Measurements from ENCODE around the gene SYT8.
A peak's percentile ranks its signal among the peaks of the same experiment; 100 is the strongest.

SYT8 gene

DNA sequence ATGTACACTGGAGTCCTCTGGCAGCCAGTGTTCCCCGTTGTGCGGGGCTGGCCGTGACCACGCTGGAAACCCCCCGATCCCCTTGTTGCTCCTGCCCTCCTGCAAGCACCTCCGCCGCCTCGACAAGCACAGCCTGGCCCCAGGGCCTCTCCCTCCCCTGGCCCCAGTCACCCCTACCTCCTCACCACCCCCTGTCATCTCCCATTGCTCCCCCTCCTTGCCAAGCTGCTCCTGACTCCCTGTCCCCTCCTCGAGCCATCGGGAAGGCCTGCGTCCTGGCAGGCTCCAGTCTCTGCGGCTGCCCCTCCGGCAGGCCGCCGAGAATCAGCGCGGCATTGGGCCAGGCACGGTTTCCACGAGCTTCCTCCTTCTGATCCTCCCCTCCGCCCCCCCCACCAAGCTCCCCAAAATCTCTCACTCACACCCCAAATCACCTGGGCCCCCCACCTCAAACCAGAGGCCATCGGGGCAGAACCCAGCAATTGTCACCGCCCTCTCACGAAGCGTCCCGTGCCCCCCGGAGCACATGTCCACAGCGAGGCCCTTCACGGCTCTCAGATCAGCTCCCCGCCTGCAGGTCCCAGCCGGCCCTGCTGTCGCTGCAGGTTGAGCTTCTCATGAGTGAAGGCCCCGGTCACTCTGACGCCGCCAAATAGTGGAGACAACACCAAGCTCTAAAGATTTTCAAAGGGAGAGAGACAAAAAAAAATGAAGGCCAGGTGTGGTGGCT is 12.4 kb downstream of the SYT8 start:
- DNase-seq: no peak

DNA sequence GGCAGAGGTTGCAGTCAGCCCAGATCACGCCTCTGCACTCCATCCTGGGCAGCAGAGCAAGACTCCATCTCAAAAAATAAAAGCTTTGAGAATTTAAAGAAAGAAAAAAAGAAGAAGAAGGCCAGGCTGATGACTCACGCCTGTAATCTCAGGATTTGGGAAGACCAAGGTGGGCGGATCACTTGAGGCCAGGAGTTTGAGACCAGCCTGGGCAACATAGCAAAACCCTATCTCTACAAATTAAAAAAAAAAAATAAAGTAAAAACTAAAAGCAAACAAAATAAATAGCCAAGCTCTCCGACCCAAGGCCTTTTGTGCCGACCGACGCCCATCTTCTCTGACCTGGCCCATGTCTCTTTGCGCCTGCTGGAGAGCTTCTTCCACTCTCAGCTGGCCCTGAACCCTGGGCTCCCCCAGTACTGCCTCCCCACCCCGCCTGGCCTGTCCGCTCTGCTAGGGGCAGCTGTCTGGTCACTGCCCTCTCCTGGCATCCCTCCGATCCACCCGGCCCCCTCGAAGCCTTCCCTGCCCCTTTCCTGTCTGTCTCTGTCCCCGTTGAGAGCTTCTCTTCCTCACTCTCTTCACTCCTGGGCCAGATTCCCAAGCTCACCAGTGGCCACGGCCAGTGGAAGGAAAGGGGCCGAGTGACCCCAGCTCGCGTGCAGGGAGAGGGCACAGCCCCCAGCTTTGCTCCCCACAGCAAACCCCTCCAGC is 13.3 kb downstream of the SYT8 start:
- no peak for DNase-seq

DNA sequence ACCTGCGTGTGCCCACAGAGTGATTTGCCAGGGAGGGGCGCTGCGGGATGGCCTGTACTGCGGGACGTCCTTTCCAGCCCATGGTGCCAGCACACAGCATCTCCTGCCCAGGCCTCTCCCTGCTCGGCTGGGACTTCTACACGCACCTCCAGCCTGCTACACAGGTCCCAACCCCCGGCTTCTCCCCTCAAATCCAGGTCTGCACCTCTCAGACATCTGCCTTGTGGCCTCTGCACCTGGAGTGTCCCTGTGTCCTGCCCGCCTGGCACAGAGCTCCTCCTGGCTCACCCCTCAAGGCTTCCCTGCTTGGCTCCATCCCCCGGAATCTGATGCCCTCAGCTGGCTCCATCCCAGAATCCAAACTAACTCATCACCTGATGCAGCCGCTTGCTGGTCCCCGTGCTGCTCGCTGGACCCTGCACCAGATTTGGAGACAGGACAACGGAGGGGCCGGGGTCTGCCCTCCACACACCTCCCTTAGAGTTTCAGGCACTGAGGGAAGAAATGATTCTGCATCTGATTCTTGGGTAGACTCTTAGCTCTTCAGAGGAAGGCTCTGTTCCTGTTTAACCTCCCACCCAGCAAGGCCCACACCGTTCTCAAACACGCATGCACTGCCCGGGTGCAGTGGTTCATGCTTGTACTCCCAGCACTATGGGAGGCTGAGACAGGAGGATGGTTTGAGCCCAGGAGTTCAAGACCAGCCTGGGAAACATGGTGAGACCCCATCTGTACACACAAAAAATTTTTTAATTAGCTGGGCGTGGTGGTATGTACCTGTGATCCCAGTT is 14.0 kb downstream of the SYT8 start:
- DNase-seq: no peak

DNA sequence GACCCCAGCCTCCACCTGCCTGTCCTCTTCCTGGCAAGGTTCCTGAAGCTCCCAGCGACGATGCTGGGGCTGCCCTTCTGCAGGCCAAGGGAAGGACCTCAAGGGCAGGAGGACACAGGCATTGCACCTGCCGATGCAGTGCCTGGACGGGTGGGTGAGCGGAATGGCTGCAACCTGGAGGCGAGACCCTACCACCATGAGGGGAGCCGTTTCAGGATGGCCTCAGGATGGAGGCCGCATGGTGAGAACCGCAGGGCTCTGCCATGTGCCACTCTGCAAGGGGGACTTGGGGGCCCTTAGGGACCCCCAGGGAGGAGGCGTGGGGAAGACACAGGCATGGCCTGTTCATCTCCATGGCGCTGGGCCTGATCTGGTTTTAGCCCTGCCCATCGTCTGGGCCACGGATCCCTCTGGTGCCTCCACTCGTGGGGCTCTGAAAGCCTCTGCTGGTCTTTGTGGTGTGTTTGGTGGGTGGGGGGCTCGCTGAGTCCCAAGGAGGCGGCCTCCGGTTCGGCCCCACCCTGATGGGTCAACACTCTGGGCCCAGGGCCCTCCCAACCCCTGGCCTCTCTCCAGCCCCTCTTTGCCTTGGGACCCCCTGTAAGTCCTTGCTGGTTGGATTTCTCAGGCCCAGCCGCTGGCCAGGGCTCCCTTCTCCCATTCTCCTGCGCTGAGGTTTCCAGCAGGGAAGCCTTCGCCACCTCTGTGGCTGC is 16.8 kb downstream of the SYT8 start:
- no peak for DNase-seq

DNA sequence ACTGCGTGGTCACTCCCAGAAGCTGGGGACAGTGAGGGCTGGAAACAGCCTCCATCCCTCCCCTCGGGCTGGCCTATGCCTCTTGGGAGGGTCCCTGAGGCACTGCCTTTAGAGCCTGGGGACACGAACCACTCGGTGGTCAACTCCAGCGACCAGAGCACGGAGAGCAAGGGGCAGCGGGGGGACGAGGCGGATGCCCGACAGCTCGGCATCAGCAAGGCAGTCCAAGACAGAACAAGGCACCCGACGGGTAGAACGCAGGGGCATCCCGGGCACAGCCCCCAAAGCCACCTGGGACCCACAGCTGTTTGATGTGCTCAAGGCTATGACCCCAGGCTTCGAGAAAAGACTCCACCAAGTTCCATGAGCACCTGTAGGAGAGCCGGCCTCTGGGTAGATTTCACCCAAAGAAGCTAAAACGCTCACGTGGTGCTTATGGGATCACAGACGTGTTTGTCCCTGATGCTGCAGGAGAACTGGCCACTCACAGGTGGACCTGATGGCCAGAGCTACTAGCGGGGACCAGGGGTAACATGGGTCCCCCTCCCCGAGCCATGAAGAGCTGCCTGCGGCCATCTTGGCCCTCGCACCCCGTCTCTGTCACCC is 17.6 kb downstream of the SYT8 start:
- DNase-seq: no peak

DNA sequence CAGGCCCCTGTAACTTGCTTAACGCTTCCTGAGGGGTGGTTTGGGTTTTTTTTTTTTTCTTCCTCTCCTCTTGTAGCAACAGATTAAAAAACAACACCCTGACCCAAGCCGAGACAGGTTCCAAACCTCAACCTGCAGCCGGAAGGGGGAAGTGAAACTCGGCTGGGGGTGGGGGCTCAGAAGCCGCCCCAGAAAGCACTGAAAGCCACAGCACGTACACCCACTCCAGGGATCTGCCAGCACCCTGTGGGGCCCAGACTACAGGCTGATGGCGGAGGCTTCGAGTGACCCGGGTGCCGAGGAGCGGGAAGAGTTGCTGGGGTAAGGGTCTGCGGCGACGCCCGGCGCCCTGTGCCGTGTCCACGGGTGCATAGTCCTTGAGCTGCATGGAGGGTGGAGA is 18.1 kb downstream of the SYT8 start, which contains the start of gene LSP1:
TSS of gene LSP1 (plus strand) at position 208 of the 400 bp plus-strand sequence. CDS start at position 269, 61 bp downstream.
- DNase-seq: peak; percentile 40 to 86 (median 68)

DNA sequence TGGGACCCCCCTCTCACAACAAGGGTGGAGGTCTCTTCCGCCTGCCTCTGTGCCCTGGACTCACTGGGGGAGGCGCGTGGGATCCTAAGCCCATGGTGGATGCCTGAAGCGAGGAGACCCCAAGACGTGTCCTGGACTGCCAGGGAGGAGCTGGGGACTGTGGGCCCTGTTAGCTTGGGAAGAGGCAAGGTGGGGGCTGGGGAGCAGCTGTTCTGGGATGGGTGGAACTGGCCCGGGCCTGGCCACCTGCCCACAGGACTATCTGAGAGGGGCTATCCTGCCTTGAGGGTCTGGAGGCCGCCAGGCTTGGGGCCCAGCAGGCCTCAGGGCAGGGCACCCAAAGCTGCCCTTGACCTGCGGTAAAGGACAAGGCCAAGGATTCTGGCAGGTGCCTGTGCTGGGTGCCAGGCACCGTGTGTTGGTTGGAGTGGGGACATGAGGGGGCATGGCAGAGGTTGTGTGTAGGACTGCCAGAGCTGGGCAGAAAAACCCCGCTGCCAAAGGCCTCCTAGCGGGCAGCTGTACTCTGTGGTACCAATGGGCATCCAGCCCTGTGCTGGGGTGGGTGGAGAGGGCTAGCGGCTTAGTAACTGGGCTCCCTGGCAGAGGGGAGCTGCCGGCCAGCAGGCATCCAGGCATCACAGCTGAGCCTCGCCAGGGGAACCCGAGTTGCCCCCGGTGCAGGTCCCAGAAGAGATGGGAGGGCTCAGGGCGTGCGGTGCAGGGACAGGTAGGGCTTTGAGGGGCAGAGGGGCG is 18.8 kb downstream of the SYT8 start:
- DNase-seq: no peak

DNA sequence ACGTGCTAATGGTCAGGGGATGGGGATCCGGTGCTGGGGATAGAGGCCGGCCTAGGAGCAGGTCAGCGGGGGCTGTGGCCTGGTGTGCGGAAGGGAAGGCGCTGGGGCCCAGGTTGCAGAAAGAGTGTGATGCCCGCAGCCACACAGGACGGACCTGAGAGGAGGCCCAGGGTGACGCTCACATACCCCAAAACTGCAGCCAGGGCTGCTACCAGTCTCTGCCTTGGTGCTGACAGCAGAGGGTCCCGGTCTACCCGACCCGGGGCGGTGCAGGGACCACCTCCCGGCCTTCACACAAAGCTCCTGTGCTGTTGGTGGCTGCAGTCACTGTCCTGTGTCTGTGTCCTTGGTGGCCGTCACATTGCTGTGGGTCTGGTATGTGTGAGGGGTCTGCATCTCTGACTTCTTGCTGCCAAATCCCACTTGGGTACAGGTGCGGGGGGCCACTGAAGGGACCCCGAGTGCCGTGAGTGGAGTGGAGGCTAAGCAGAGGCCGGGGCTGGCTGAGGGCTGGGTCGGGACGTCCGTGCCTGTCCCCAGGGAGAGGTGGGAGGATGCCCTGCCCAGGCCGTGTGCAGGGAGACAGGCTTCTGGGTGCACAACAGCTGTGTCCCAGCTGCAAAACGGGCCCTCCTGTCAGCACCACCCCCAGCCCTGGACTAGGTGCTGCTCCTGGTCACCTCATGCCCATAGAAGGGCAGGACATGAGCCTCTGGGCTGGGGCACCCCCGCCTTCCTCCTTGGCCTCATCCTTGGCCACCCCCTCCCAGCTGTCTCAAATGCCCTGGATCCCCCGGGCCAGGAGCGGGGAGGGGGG is 19.6 kb downstream of the SYT8 start:
- no peak for DNase-seq

DNA sequence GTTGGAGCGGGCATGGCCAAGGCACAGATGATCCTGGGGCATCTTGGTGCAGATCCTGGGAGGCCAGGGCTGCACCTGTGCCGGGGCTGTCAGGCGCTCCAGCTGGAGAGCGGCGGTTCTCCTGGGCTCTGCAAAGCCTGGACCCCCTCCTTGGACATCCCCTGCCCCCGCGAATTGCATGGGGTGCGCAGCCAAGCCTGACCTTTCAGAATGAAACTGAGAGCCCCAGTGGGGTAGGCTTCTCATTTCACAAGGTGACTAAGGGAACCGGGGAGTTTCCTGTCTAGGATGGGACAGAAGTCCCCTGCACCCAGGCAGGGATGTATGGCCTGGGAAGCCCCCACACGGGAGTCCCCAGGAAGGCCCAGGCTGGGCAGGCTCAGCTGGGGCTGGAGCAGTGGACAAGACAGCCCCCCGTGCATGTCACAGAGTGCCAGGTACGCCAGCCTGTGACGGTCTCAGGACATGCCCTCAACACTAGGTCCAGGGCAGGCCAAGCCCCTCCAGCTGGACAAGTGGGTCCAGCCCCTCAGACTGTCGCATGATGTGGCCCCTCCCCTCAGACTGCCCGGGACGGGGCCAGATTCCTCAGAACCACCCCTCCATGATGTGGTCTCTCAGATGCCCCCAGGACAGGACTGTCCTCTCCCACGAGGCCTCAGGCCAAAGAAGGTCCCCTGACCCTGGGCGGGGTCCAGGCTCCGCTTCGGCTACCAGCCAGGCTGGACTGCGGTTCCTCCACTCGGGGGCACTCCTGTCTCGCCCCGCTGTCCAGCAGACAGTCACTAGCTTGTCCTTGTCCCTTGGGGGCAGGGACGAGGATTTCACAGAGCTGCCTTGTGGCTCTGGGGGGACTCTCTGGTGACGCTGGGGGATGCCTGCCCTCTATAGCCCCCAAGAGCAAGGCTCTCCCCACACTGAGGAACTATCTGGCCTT is 20.4 kb downstream of the SYT8 start:
- DNase-seq: no peak

DNA sequence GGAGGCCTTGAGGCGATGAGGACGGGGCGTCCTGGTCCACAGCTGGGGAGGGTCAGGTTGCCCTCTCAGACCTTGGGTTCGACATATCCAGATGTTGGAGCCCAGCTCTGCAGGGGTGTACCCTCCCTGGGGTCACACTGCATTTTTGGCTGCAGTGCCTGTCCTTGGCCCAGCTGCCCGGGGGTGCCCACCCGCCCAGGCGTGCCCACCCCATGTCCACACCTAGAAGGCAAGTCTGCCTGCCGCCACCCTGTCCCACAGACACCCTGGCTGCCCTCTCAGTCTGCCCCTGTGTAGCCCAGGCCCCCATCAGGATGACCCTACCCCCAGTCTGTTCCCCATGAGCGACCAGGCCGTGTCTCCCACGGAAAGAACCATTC is 21.1 kb downstream of the SYT8 start:
- DNase-seq: no peak

DNA sequence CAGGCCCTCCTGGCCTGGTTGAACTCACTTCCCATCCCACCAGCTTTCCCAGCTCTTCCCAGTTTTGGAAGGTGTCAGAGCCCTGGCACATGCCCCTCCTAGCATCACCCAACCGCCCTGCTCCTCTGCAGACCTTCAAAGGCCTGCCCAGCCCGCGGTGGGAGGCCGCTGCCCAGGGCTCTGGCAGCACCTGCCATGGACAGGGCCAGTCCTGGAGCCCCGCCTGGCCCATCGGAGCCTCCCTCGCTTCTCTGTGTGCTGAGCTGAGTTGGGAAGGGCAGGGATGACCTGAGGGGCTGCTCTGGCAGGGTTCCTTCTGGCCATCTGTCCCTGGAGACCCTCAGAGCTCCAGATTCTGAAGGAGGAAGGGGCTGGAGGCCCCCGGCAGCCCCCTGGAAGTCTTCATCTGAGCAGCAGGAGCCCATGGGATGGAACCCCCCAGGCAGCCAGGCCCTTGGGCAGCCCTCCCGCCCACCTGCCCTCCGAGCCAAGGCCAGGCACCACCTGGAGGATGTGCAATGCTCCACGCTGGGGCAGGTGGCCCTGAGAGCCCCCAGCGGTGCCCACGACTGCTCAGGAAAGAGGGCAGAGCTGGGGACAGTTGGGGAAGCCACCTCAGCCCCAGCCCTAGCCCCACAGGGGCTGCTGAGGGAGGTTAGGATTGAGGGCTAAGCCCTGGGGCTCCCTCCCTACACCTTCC is 21.7 kb downstream of the SYT8 start:
- DNase-seq: no peak

DNA sequence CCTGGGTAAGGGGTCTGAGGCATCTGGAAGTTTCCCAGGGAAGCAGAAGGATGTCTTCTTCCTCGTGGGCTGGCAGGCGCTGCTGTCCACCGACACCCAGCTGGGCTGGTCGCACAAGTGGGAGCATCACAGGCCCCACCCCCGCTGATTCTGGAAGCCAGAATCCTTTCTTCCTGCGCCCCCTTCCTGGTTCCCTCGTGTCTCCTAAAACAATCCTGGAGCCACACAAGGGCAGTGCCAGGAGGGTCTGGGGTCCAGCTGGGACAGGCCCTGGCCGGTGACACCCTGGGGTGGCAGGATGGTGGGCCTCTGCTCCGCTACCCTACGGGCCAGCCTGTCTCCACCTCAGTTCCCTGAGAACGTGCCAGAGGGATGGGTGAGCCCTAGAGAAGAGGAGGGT is 22.3 kb downstream of the SYT8 start:
- DNase-seq: no peak

DNA sequence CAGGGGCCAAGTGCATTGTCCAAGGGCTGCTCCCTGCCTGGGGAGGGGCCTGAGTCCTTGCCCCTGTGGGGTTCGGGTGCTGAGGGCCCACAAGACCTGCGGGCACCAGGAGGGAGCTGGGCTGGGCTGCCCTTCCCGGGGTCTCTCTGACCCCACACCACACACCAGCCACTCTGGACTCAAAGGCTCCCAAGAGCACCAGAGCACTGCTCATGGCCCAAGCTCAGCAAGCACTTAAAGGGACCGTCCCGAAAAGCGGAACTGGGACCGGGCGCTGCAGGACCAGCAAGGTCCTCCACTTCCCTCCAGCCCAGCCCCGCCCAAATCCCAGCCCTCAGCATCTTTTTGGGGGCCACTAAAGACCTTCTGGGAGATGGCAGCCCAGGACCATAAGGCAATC is 23.4 kb downstream of the SYT8 start:
- DNase-seq: no peak

DNA sequence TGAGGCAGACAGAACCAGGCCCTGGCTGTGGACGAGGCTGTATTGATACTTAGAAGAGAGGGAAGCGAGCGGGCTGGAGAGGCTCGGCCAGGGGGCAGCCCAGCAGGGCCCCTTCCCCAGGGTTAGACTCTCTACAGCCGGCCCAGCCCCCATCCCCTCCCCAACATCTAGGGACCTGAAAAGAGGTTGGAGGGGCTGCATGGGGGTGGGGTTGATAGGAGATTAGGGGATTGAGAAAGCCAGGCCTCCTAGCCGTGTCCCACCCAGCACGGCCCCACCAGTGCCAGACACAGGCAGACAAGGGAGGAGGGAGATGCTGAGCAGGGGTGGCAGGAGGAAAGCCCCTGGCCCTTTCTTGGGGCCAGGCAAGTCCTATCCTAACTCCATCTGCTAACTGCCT is 23.8 kb downstream of the SYT8 start:
- DNase-seq: no peak

DNA sequence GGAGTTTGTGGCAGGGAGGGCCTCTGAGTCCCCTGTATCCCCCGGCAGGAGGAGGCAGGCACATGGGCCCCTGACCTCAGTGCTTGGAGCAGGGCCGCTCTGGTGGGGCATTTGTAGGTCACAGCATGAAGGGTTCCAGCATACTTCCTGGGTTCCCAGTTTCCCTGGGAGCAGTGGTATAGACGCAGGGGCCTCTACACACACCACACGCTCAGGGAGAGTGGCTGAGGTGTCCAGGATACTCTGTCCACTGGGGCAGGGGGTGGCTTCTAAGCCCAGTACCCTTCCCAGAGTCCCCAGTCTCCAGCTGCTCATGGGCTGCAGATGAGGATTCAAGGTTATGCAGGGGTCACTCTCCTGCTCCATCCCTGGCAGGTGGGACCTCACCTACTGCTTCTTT is 24.2 kb downstream of the SYT8 start:
- DNase-seq: no peak

DNA sequence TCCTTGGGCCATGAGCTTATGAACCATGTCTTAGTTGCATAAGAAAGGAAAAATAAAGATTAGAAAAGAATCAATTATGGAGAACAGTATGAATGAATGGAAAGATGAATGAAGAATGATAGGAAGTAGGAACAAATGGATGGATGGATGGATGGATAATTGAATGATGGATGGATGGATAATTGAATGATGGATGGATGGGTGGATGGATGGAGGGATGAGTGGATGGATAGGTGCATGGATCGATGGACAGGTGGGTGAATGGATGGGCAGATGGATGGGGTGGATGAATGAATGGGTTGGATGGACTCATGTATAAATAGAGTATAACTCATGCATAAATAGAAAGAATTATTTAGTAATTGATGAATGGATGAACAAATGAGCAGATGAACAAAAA is 25.3 kb downstream of the SYT8 start:
- DNase-seq: no peak

DNA sequence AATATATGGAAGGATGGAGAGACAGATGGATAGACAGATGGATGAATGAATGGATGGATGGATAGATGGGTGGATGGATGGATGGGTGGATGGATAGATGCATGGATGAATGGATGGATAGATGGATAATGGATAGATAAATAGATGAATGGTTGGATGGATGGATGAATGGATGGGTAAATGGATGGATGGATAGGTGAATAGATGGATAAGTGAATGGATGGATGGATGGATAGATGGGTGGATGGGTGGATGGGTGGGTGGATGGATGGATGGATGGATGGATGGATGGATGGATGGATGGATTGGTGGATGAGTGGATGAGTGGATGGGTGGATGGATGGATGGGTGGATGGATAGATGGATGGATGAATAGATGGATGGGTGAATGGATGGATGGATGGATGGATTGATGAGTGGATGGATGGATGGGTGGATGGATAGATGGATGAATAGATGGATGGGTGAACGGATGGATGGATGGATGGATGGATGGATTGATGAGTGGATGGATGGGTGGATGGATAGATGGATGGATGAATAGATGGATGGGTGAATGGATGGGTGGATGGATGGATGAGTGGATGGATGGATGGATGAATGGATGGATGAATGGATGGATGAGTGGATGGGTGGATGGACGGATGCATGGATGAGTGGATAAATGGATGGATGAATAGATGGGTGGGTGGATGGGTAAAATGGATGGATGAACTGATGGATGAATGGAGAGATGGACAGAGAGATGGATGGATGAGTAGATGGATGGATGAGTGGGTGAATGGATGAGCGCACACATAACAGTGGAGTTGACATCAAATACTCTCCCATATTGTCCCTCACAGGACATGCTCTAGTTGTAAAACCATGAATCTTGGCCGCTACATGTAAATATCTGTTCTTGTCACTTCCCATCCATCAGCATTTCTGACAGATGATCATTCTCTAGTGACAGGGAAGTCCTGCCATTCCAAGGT is 26.9 kb downstream of the SYT8 start:
- no peak for DNase-seq

All from stimulated activated naive CD4-positive, alpha-beta T cell (primary cell).